ENCODE data around the gene SKA1. TPM values are rescaled to one million over a fixed set of nuclear protein-coding genes. Genes with fewer than 3 reads are reported as not detected.

SKA1 gene
- total and polyA plus RNA-seq, 9 of the 15 experiments (the other 6 are each of a cell fraction or from before 2014, with no cell fraction given): 27.8 to 67.2 (median 41.9) TPM

DNA sequence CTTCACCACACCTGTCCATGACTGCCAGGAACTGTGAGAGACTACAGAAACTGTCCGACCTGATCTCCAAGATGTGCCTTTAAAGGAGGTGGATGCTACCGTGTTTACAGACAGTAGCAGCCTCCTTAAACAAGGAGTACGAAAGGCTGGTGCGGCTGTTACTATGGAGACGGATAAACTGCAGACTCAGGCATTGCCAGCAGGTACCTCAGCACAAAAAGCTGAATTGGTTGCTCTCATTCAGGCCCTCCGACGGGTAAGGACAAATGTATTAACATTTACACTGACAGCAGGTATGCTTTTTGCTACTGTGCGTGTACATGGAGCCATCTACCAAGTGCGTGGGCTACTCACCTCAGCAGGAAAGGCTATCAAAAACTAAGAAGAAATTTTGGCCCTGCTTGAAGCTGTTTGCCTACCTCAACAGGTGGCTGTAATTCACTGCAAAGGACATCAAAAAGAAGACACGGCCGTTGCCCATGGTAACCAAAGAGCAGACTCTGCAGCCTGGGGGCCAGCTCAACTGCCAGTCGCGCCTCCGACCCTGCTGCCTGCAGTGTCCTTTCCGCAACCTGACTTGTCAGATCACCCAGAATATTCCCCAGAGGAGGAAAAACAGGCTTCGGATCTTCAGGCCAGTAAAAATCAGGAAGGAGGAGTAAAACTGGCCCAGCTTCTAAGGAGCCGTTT lies 30.9 kb downstream of the SKA1 start:
- POLR2A ChIA-PET: interaction anchor here (0.7 kb wide), 1 partner anchor 211 kb away, joined by 3 read pairs; the partner anchor contains the start of gene MYO5B
- Histone ChIP-seq H3K4me2 (ENCODE audit: insufficient read depth, low read length) (no peak overlapping the region), H3K4me1 (replicated peaks in 1 of 2; ENCODE audit: control insufficient read depth in 2 of 2, insufficient read depth in 2 of 2, low read length in 2 of 2) (peaks cover 8 to 12% of the 10 kb centered on the region in 2 experiments; a peak in 4 of 5 replicates), H3K9ac (ENCODE audit: insufficient read depth in 1 of 2, low read depth in 2 of 2, low read length in 2 of 2) (no peak overlapping the region), H3K36me3 (ENCODE audit: control insufficient read depth, insufficient read depth, low read length) (no peaks in the 10 kb centered on the region), H3K79me2 (ENCODE audit: control insufficient read depth, insufficient read depth, low read length) (no peaks in the 10 kb centered on the region), H3K9me3 (replicated peaks; ENCODE audit: control insufficient read depth, insufficient read depth, low read depth, low read length) (no peaks in the 10 kb centered on the region), H3K27ac (ENCODE audit: extremely low read depth, low read depth, low read length) (no peak overlapping the region), H3K27me3 (ENCODE audit: control insufficient read depth in 2 of 2, insufficient read depth in 2 of 2, low read length in 2 of 2) (no peaks in the 10 kb centered on the region), H3K9me1 (ENCODE audit: control insufficient read depth, insufficient read depth, low read length) (no peaks in the 10 kb centered on the region), H4K20me1 (replicated peaks; ENCODE audit: control insufficient read depth, insufficient read depth, low read length) (no peaks in the 10 kb centered on the region), H2AFZ (ENCODE audit: low read depth, low read length) (no peak overlapping the region), H3K4me3 (no peak overlapping the region)
- WGBS (ENCODE audit: insufficient coverage, low coverage, missing lambda C conversion rate): 65% methylated on average over 13 of the region's 17 CpGs
- FAIRE-seq: no peak
- intact Hi-C loops (cut with micrococcal nuclease) (no loop called here), in situ Hi-C loops (cut with MboI) (no loop called here)
- CTCF ChIA-PET (ENCODE audit: low intra/inter-chr PET ratio): no interaction called here
- ATAC-seq: no peak
- DNase-seq (ENCODE audit: extremely low read depth in 1 of 4, low spot score in 3 of 4): no peak
- TF ChIP-seq, protein P1, sequence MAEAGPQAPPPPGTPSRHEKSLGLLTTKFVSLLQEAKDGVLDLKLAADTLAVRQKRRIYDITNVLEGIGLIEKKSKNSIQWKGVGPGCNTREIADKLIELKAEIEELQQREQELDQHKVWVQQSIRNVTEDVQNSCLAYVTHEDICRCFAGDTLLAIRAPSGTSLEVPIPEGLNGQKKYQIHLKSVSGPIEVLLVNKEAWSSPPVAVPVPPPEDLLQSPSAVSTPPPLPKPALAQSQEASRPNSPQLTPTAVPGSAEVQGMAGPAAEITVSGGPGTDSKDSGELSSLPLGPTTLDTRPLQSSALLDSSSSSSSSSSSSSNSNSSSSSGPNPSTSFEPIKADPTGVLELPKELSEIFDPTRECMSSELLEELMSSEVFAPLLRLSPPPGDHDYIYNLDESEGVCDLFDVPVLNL (CRISPR knock-in tag; IDR thresholded peaks at IDR 0.05; ENCODE audit: low read depth): no peak
- TF ChIP-seq ADNP (tag; IDR thresholded peaks at IDR 0.05) (no peak), GABPA (tag; conservative IDR thresholded peaks at IDR 0.05; ENCODE audit: low read depth) (no peak), ESRRB (CRISPR knock-in tag; IDR thresholded peaks at IDR 0.05; ENCODE audit: borderline replicate concordance) (no peak), RFX1 (IDR thresholded peaks at IDR 0.05) (peak; percentile 46)
- TF ChIP-seq, protein P2, sequence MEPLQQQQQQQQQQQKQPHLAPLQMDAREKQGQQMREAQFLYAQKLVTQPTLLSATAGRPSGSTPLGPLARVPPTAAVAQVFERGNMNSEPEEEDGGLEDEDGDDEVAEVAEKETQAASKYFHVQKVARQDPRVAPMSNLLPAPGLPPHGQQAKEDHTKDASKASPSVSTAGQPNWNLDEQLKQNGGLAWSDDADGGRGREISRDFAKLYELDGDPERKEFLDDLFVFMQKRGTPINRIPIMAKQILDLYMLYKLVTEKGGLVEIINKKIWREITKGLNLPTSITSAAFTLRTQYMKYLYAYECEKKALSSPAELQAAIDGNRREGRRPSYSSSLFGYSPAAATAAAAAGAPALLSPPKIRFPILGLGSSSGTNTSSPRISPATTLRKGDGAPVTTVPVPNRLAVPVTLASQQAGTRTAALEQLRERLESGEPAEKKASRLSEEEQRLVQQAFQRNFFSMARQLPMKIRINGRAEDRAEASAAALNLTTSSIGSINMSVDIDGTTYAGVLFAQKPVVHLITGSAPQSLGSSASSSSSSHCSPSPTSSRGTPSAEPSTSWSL (CRISPR knock-in tag; IDR thresholded peaks at IDR 0.05; ENCODE audit: borderline replicate concordance): no peak
- TF ChIP-seq, protein P3, sequence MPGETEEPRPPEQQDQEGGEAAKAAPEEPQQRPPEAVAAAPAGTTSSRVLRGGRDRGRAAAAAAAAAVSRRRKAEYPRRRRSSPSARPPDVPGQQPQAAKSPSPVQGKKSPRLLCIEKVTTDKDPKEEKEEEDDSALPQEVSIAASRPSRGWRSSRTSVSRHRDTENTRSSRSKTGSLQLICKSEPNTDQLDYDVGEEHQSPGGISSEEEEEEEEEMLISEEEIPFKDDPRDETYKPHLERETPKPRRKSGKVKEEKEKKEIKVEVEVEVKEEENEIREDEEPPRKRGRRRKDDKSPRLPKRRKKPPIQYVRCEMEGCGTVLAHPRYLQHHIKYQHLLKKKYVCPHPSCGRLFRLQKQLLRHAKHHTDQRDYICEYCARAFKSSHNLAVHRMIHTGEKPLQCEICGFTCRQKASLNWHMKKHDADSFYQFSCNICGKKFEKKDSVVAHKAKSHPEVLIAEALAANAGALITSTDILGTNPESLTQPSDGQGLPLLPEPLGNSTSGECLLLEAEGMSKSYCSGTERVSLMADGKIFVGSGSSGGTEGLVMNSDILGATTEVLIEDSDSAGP (CRISPR knock-in tag; IDR thresholded peaks at IDR 0.05): no peak
- BruUV-seq (replicated peaks): no TSS peak
